ENCODE results near the gene BRSK2. TPM values are rescaled to one million over a fixed set of nuclear protein-coding genes. Genes with fewer than 3 reads are reported as not detected.
"Not testable (repeated sequence)": the region's sequence is repeated elsewhere in the genome, so short reads cannot be mapped to it uniquely, and the experiment has no call there.

BRSK2 gene
- total RNA-seq, 1 donor: 0.36 TPM

- no peak for DNase-seq (ENCODE audit: low read depth)
- H3K4me3 ChIP-seq (ENCODE audit: low read depth, low read length): no peak overlapping the region
- TF ChIP-seq CTCF (IDR thresholded peaks at IDR 0.05; ENCODE audit: insufficient read depth, low read length): no peak
Observed at GRCh38 chr11:1411301-1411700, 21.6 kb downstream of the BRSK2 start.

GRCh38 chr11:1411739-1412138 is 22.0 kb downstream of the BRSK2 start:
- not testable (repeated sequence) for DNase-seq (ENCODE audit: low read depth)

GRCh38 chr11:1412377-1413095 is 22.8 kb downstream of the BRSK2 start:
- no peak for DNase-seq (ENCODE audit: low read depth)
- no peak overlapping the region for H3K4me3 ChIP-seq (ENCODE audit: low read depth, low read length)
- no peak for TF ChIP-seq CTCF (IDR thresholded peaks at IDR 0.05; ENCODE audit: insufficient read depth, low read length)

More at GRCh38 chr11:1411739-1412138, 22.0 kb downstream of the BRSK2 start:
- not testable (repeated sequence) for H3K4me3 ChIP-seq (ENCODE audit: low read depth, low read length)

- no peak overlapping the region for H3K4me3 ChIP-seq (ENCODE audit: low read depth, low read length)
- DNase-seq (ENCODE audit: low read depth): no peak
- TF ChIP-seq CTCF (IDR thresholded peaks at IDR 0.05; ENCODE audit: insufficient read depth, low read length): no peak
Observed at GRCh38 chr11:1414650-1415049, 24.9 kb downstream of the BRSK2 start.

GRCh38 chr11:1415631-1416030 is 25.9 kb downstream of the BRSK2 start:
- TF ChIP-seq CTCF (IDR thresholded peaks at IDR 0.05; ENCODE audit: insufficient read depth, low read length): no peak
- no peak for DNase-seq (ENCODE audit: low read depth)
- H3K4me3 ChIP-seq (ENCODE audit: low read depth, low read length): no peak overlapping the region

GRCh38 chr11:1418192-1418795 is 28.6 kb downstream of the BRSK2 start:
- H3K4me3 ChIP-seq (ENCODE audit: low read depth, low read length): not testable (repeated sequence)
- DNase-seq (ENCODE audit: low read depth): peak; percentile 2

- no peak overlapping the region for H3K4me3 ChIP-seq (ENCODE audit: low read depth, low read length)
- no peak for TF ChIP-seq CTCF (IDR thresholded peaks at IDR 0.05; ENCODE audit: insufficient read depth, low read length)
- no peak for DNase-seq (ENCODE audit: low read depth)
Observed at GRCh38 chr11:1419811-1420210, 30.1 kb downstream of the BRSK2 start.

GRCh38 chr11:1421291-1421690 is 31.6 kb downstream of the BRSK2 start:
- no peak for TF ChIP-seq CTCF (IDR thresholded peaks at IDR 0.05; ENCODE audit: insufficient read depth, low read length)
- H3K4me3 ChIP-seq (ENCODE audit: low read depth, low read length): no peak overlapping the region
- DNase-seq (ENCODE audit: low read depth): no peak
